Measurements from ENCODE around the gene GCNT1. TPM values are rescaled to one million over a fixed set of nuclear protein-coding genes. Genes with fewer than 3 reads are reported as not detected.

Gene GCNT1
- total RNA-seq, 2 donors from 2014 or later = 70.6 to 76.1 TPM

GRCh38 chr9:76465442-76466298 is 6.7 kb downstream of the GCNT1 start:
- Mint-ChIP-seq H3K36me3 (ENCODE audit: low read depth) (peaks cover 68% of the 10 kb centered on the region), H3K4me3 (no peak overlapping the region), H3K27ac (no peak overlapping the region), H3K27me3 (ENCODE audit: insufficient read depth) (no peaks in the 10 kb centered on the region), H3K4me1 (peaks cover 40% of the 10 kb centered on the region), H3K9me3 (no peaks in the 10 kb centered on the region)
- Histone ChIP-seq H3K27me3 (ENCODE audit: control insufficient read depth, insufficient read depth, low read length, poor library complexity, severe bottlenecking) (no peaks in the 10 kb centered on the region), H3K9me3 (ENCODE audit: control insufficient read depth, low read length) (no peaks in the 10 kb centered on the region), H3K4me3 (ENCODE audit: low read length) (no peak overlapping the region), H3K4me1 (ENCODE audit: control insufficient read depth, insufficient read depth, low read length) (peaks cover 8% of the 10 kb centered on the region), H3K27ac (ENCODE audit: low read depth, low read length) (no peak overlapping the region), H3K36me3 (ENCODE audit: control insufficient read depth, insufficient read depth, low read length) (peaks cover 78% of the 10 kb centered on the region), H3K9ac (ENCODE audit: extremely low read depth, low read length, poor library complexity, severe bottlenecking) (no peak overlapping the region)
- DNase-seq = no peak
- 92 to 96% methylated on average over 7 to 8 of the region's 8 CpGs for WGBS, 2 experiments (ENCODE audit: insufficient coverage in 1 of 2, insufficient read length in 1 of 2)
- TF ChIP-seq, protein P1, sequence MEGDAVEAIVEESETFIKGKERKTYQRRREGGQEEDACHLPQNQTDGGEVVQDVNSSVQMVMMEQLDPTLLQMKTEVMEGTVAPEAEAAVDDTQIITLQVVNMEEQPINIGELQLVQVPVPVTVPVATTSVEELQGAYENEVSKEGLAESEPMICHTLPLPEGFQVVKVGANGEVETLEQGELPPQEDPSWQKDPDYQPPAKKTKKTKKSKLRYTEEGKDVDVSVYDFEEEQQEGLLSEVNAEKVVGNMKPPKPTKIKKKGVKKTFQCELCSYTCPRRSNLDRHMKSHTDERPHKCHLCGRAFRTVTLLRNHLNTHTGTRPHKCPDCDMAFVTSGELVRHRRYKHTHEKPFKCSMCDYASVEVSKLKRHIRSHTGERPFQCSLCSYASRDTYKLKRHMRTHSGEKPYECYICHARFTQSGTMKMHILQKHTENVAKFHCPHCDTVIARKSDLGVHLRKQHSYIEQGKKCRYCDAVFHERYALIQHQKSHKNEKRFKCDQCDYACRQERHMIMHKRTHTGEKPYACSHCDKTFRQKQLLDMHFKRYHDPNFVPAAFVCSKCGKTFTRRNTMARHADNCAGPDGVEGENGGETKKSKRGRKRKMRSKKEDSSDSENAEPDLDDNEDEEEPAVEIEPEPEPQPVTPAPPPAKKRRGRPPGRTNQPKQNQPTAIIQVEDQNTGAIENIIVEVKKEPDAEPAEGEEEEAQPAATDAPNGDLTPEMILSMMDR (conservative IDR thresholded peaks at IDR 0.05) = no peak

DNA sequence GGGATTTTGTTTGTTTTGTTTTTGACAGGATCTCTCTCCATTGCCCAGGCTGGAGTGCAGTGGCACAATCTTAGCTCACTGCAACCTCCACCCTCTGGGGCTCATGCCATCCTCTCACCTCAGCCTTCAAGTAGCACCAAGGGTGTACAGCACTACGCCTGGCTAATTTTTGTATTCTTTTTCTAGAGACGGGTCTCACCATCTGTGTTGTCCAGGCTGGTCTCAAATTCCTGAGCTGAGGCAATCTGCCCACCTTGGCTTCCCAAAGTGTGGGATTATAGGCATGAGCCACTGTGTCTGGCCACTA is 7.3 kb downstream of the GCNT1 start:
- no peak for DNase-seq
- Histone ChIP-seq H3K36me3 (ENCODE audit: control insufficient read depth, insufficient read depth, low read length) (peaks cover 78% of the 10 kb centered on the region), H3K27ac (ENCODE audit: low read depth, low read length) (no peak overlapping the region), H3K4me3 (ENCODE audit: low read length) (no peak overlapping the region), H3K27me3 (ENCODE audit: control insufficient read depth, insufficient read depth, low read length, poor library complexity, severe bottlenecking) (no peaks in the 10 kb centered on the region), H3K4me1 (ENCODE audit: control insufficient read depth, insufficient read depth, low read length) (peaks cover 8% of the 10 kb centered on the region), H3K9ac (ENCODE audit: extremely low read depth, low read length, poor library complexity, severe bottlenecking) (no peak overlapping the region), H3K9me3 (ENCODE audit: control insufficient read depth, low read length) (no peaks in the 10 kb centered on the region)
- WGBS, 2 experiments (ENCODE audit: insufficient coverage in 1 of 2, insufficient read length in 1 of 2) = 80 to 92% methylated on average over 1 to 2 of the region's 2 CpGs
- no peak overlapping the region for H3K4me3 Mint-ChIP-seq
- no peaks in the 10 kb centered on the region for H3K27me3 Mint-ChIP-seq (ENCODE audit: insufficient read depth)
- no peak overlapping the region for H3K27ac Mint-ChIP-seq
- peaks cover 42% of the 10 kb centered on the region for H3K4me1 Mint-ChIP-seq
- peaks cover 68% of the 10 kb centered on the region for H3K36me3 Mint-ChIP-seq (ENCODE audit: low read depth)
- TF ChIP-seq, protein P1 (conservative IDR thresholded peaks at IDR 0.05) = no peak
- H3K9me3 Mint-ChIP-seq = no peaks in the 10 kb centered on the region

DNA sequence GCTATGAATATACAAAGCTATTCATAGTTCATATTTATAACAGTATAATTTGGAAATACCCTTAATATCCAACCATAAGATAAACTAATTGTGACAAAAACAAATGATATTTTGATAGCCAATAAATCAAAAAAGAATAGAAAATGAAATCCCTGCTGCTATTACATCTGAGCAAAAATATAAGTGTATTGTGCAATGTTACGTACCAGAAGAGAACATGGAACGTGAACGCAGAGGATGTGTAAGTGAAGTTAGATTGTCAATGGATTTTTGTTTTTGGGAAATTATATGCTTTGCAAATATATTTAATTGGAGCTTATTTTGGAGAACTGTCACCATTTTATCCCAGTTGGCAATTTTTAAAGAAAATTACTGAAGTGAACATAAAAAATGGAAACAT is 15.4 kb downstream of the GCNT1 start:
- no peak overlapping the region for H3K9ac ChIP-seq (ENCODE audit: extremely low read depth, low read length, poor library complexity, severe bottlenecking)
- 95 to 96% methylated on average over 3 of the region's 3 CpGs for WGBS, 2 experiments (ENCODE audit: insufficient coverage in 1 of 2, insufficient read length in 1 of 2)
- no peak for DNase-seq
- peaks cover 39% of the 10 kb centered on the region for H3K4me1 Mint-ChIP-seq
- no peaks in the 10 kb centered on the region for H3K27me3 ChIP-seq (ENCODE audit: control insufficient read depth, insufficient read depth, low read length, poor library complexity, severe bottlenecking)
- H3K36me3 ChIP-seq (ENCODE audit: control insufficient read depth, insufficient read depth, low read length) = peaks cover 61% of the 10 kb centered on the region
- no peaks in the 10 kb centered on the region for H3K4me1 ChIP-seq (ENCODE audit: control insufficient read depth, insufficient read depth, low read length)
- H3K27me3 Mint-ChIP-seq (ENCODE audit: insufficient read depth) = no peaks in the 10 kb centered on the region
- H3K9me3 Mint-ChIP-seq = peaks cover 20% of the 10 kb centered on the region
- no peak overlapping the region for H3K27ac ChIP-seq (ENCODE audit: low read depth, low read length)
- TF ChIP-seq, protein P1 (conservative IDR thresholded peaks at IDR 0.05) = no peak
- no peak overlapping the region for H3K4me3 ChIP-seq (ENCODE audit: low read length)
- H3K9me3 ChIP-seq (ENCODE audit: control insufficient read depth, low read length) = peaks cover 22% of the 10 kb centered on the region
- peaks cover 46% of the 10 kb centered on the region for H3K36me3 Mint-ChIP-seq (ENCODE audit: low read depth)
- no peak overlapping the region for H3K4me3 Mint-ChIP-seq
- H3K27ac Mint-ChIP-seq = no peak overlapping the region
